Measurements from ENCODE around the gene CHRDL1.

- TF ChIP-seq CTCF (IDR thresholded peaks at IDR 0.05; ENCODE audit: poor library complexity, severe bottlenecking) (no peak), EZH2 (IDR thresholded peaks at IDR 0.05; ENCODE audit: borderline replicate concordance, insufficient read depth, low read length, poor library complexity, severe bottlenecking) (no peak), POLR2AphosphoS5 (IDR thresholded peaks at IDR 0.05) (peak; percentile 17), TAF1 (IDR thresholded peaks at IDR 0.05; ENCODE audit: low read depth) (no peak), EP300 (conservative IDR thresholded peaks at IDR 0.05; ENCODE audit: poor library complexity, severe bottlenecking) (no peak), RAD21 (conservative IDR thresholded peaks at IDR 0.05) (no peak), REST (IDR thresholded peaks at IDR 0.05; ENCODE audit: borderline replicate concordance) (no peak), MXI1 (conservative IDR thresholded peaks at IDR 0.05; ENCODE audit: poor library complexity, severe bottlenecking) (no peak)
Observed at GRCh38 chrX:110706446-110706845, 89.2 kb downstream of the CHRDL1 start.

Data from neural cell (in vitro differentiated cells).